Kidney capillary endothelial cell (primary cell): ENCODE results near the gene CHMP4A.

Experiments
- DNase-seq: peaks from one replicate; pipeline ENCODE4 v3.0.0-alpha.2; 2018; ENCODE audit warnings: low spot score

Gene CHMP4A

GRCh38 chr14:24212924-24213865 is at the start of gene CHMP4A:
CHMP4A (minus strand) TSS chr14:24213488; CDS start chr14:24213439, 49 bp downstream.
- DNase-seq = peak; percentile 95

- DNase-seq = no peak
These were observed 48.7 kb upstream of the CHMP4A start for GRCh38 chr14:24261969-24262327.

- no peak for DNase-seq
These were observed 48.1 kb upstream of the CHMP4A start for GRCh38 chr14:24261256-24261968.

GRCh38 chr14:24260780-24261157 is 47.5 kb upstream of the CHMP4A start:
- DNase-seq = no peak

- DNase-seq = no peak
These were observed 46.9 kb upstream of the CHMP4A start for GRCh38 chr14:24260026-24260779.

- no peak for DNase-seq
These were observed 46.2 kb upstream of the CHMP4A start for GRCh38 chr14:24259282-24260025.

- DNase-seq = no peak
These were observed 45.4 kb upstream of the CHMP4A start for GRCh38 chr14:24258548-24259265.

- no peak for DNase-seq
These were observed 44.8 kb upstream of the CHMP4A start for GRCh38 chr14:24258119-24258518.

- no peak for DNase-seq
These were observed 43.7 kb upstream of the CHMP4A start for GRCh38 chr14:24256960-24257359.

GRCh38 chr14:24255931-24256711 is 42.8 kb upstream of the CHMP4A start:
- DNase-seq = no peak

- no peak for DNase-seq
These were observed 42.1 kb upstream of the CHMP4A start for GRCh38 chr14:24255438-24255837.

- DNase-seq = no peak
These were observed 41.5 kb upstream of the CHMP4A start for GRCh38 chr14:24254630-24255392.

GRCh38 chr14:24253936-24254335 is 40.6 kb upstream of the CHMP4A start:
- DNase-seq = no peak

- DNase-seq = no peak
These were observed 39.2 kb upstream of the CHMP4A start for GRCh38 chr14:24252289-24253124.

- no peak for DNase-seq
These were observed 38.6 kb upstream of the CHMP4A start for GRCh38 chr14:24251880-24252288.

- DNase-seq = no peak
These were observed 37.1 kb upstream of the CHMP4A start for GRCh38 chr14:24250354-24250753.

GRCh38 chr14:24249230-24250021 is 36.1 kb upstream of the CHMP4A start:
- no peak for DNase-seq

- no peak for DNase-seq
These were observed 34.1 kb upstream of the CHMP4A start for GRCh38 chr14:24247422-24247821.
